Kasumi-1 (cell line): Measurements from ENCODE around the gene ULBP3.
"Not testable (repeated sequence)": the region's sequence is repeated elsewhere in the genome, so short reads cannot be mapped to it uniquely, and the experiment has no call there.

ENCODE experiments used
- DNase-seq, 2 experiments: peaks; one replicate each; lab custom pipeline; 2025; lab: John Stamatoyannopoulos, UW

Gene ULBP3

DNA sequence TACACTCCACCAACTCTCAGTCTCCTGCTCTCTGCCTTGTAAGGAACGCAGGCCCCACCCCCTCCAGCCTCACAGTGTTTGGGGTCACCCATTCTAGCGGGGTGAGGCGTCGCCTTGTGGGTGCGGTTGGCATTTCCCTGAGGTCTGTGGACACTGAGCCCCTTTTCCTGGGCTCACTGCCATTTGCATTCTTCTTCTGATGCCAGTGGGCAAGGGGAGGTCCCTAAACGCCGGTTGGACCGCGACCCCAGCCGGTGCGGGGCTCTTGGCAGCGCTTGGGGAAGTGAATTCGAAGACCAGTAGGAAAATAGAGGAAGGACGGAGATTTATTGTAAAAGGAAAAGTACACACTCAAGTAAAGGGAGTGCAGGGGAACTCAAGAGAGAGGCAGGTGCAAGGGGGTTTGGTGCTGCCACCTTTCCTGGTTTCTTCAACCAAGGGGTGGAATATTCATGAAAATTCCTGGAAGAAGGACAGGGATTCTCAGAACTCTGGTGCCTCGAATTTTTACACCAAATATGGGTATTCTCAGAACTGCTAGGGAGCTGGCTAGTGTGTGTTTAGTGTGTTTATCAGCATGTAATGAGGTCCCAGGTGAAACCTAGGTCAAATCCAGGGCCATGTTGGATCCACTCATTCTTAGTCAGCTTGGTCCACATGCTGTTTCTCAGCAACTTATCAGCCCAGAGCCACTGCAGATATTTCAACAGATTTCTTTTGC, 53.5 kb downstream of the ULBP3 start:
- not testable (repeated sequence) for DNase-seq

DNA sequence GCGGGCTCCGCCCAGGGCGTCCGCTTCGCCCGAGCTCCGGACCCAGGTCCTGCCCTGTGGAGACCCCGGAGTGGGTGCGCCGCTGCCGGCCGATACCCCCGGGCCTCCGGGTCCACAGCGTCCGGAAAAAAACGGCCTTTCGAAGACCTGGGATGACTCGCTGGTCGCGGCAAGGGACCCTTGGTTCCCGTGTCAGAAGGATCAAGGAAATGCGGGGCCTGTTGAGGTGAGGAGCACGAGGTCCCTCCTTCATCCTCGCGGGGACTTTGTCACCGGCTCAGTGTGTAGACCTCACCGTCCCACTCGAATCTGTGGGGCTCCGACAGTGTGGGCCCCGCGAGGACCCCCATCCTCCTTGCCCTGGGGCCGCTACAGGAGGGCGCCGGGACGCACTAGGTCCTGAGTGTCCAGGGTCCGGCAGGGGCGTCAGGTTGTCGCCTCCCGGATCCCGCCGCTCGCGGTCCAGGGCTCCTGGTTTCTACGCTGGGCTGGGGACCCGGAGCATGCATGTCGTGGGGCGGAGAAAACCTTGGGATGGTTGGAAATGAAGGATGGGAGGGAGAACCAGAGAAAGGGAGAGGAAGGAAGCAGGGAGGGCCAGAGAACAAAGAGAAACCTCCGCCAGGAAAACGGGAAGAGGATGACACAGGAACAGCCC, 54.2 kb downstream of the ULBP3 start:
- DNase-seq, result not testable (repeated sequence)

DNA sequence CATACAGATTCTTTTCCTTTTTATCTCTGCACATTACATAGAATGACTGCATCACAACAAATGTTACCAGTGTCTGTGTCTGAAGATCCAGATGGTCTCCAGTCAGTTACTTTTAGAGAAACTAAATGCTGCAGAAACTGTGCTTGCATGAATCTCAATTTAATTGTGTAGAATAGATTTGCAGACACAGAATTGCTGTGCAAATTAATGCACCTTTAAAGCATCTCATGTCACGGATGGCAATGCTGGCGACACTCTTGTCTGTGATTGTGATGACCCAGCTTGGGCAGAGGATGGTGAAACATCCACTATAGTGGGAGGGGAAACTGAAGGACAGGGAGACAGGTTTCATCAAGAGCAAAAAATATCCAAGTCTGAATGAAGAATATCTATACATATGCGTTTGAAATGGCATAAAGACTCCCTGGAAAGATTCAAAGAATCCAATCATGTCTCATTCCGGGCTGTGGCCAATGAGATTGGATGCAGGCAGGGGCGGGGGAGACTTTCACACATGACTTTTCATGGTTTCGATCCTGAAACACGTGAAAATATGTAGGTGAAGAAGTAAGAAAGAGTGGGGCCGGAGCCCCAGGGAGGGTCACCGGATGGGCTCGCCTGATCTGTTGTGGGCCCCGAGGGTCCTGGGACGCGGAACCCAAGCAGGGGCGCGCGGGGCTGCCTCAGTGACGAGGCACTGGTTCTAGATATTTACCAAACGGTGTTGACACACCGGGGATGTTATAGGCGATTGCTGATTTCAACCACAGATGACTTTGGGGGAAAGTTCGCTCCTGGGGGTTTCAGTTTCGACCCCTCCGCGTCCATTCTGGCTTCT, 54.9 kb downstream of the ULBP3 start:
- DNase-seq, result not testable (repeated sequence)

DNA sequence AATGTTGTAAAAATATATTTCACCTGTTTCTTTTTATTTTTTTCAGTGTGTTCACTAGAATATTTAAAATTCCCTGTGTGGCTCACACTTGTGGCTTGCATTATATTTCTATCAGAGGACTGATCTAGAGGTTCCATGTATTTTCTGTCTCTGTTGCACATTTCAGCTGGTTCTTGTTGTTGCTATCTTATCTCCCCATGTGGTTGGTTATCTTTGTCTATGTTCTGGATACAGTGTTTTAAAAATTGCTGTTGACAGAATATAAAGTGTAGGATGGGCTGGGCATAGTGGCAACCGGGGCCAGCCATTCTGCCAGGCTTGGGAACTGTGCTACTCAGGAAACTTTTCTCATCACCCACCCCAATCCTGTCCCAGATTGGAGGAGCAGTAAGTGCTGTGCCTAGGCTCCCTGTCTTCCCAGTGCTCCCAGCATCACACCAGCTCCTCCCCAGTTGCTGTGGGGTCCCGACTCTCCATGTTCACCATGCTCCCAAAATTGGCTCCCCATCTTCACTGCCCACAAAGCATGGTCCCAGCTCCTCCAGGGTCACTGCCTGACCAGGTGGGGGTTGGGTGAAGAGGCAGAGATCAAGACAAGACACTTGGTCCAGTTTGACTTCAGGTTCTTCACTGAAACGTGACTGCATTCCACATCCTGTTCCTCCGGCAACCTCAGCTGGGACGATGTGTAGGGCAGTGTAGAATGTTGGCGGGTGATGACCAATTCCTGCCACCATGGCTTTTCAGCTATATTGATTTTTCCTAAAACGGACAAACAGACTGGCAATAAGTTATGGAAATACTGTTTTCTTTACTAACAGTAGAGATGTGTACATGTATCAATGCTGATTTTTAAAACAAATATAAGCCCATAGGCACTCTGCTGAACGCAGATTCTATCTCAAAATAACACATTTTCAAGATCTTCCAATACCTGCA, 55.8 kb downstream of the ULBP3 start:
- DNase-seq, result not testable (repeated sequence)
